ENCODE data around the gene TTN.

TTN gene

GRCh38 chr2:178512484-178512883, 294.7 kb downstream of the TTN start:
- TF ChIP-seq CTCF (IDR thresholded peaks at IDR 0.05; ENCODE audit: borderline replicate concordance, control extremely low read depth, extremely low read depth, insufficient read depth, missing control alignments), result no peak
- in situ Hi-C loops (cut with MboI; ENCODE audit: low sequenced_read_pairs, unreplicated experiment), result no loop called here
- no peak for DNase-seq (ENCODE audit: low spot score)

- no peak for TF ChIP-seq CTCF (IDR thresholded peaks at IDR 0.05; ENCODE audit: borderline replicate concordance, control extremely low read depth, extremely low read depth, insufficient read depth, missing control alignments)
- in situ Hi-C loops (cut with MboI; ENCODE audit: low sequenced_read_pairs, unreplicated experiment), result no loop called here
- no peak for DNase-seq (ENCODE audit: low spot score)
These were observed 296.8 kb downstream of the TTN start for GRCh38 chr2:178510384-178510783.

GRCh38 chr2:178508646-178509045, 298.6 kb downstream of the TTN start:
- no peak for TF ChIP-seq CTCF (IDR thresholded peaks at IDR 0.05; ENCODE audit: borderline replicate concordance, control extremely low read depth, extremely low read depth, insufficient read depth, missing control alignments)
- in situ Hi-C loops (cut with MboI; ENCODE audit: low sequenced_read_pairs, unreplicated experiment), result no loop called here
- no peak for DNase-seq (ENCODE audit: low spot score)

- no peak for TF ChIP-seq CTCF (IDR thresholded peaks at IDR 0.05; ENCODE audit: borderline replicate concordance, control extremely low read depth, extremely low read depth, insufficient read depth, missing control alignments)
- DNase-seq (ENCODE audit: low spot score), result no peak
- in situ Hi-C loops (cut with MboI; ENCODE audit: low sequenced_read_pairs, unreplicated experiment), result no loop called here
These were observed 300.3 kb downstream of the TTN start for GRCh38 chr2:178506949-178507348.

- no peak for DNase-seq (ENCODE audit: low spot score)
- no peak for TF ChIP-seq CTCF (IDR thresholded peaks at IDR 0.05; ENCODE audit: borderline replicate concordance, control extremely low read depth, extremely low read depth, insufficient read depth, missing control alignments)
- in situ Hi-C loops (cut with MboI; ENCODE audit: low sequenced_read_pairs, unreplicated experiment), result no loop called here
These were observed 300.7 kb downstream of the TTN start for GRCh38 chr2:178506524-178506923.

- TF ChIP-seq CTCF (IDR thresholded peaks at IDR 0.05; ENCODE audit: borderline replicate concordance, control extremely low read depth, extremely low read depth, insufficient read depth, missing control alignments), result no peak
- DNase-seq (ENCODE audit: low spot score), result no peak
These were observed 301.1 kb downstream of the TTN start for GRCh38 chr2:178506101-178506500.

GRCh38 chr2:178502751-178503150, 304.5 kb downstream of the TTN start:
- no peak for DNase-seq (ENCODE audit: low spot score)
- in situ Hi-C loops (cut with MboI; ENCODE audit: low sequenced_read_pairs, unreplicated experiment), result no loop called here
- no peak for TF ChIP-seq CTCF (IDR thresholded peaks at IDR 0.05; ENCODE audit: borderline replicate concordance, control extremely low read depth, extremely low read depth, insufficient read depth, missing control alignments)

More at GRCh38 chr2:178506101-178506500, 301.1 kb downstream of the TTN start:
- in situ Hi-C loops (cut with MboI; ENCODE audit: low sequenced_read_pairs, unreplicated experiment), result no loop called here
